GM19438 (cell line): Measurements from ENCODE around the gene NME4.

Source experiments
- ATAC-seq: cut with Tn5 transposase; IDR thresholded peaks from one replicate; pipeline ENCODE4 v1.9.1; 2021; ENCODE audit warnings: low read depth; ENCODE audit not compliant: unreplicated experiment

NME4 gene

DNA sequence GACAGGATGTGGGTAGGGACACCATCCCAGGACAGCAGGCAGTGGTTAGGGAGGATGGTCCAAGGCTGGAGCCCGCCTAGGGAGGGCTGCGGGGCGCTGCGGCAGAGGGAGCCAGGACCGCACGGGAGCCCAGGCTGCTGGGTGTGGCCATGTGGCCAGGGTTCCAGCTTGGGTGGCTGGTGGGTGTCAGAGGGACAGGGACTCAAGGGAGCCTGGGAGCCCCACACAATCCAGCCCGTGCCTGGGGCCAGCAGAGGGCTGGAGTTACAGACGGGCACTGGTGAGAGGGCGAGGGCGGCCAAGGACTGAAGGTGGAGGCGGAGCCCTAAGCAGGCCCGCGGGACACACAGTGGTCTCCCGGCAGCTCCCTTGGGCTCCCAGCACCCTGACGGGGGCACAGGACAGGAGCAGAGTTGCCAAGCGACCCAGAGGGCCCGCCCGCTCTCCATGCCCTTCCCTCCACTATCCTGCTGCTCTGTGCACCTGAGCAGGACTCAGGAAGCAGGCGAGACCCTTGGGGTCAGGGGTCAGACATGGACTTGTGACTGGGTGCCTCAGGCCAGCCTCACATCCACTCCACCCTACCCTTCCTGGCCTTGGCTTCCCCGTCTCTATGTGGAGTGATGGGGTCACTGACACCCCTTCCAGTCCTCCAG is 33.8 kb upstream of the NME4 start:
- no peak for ATAC-seq

DNA sequence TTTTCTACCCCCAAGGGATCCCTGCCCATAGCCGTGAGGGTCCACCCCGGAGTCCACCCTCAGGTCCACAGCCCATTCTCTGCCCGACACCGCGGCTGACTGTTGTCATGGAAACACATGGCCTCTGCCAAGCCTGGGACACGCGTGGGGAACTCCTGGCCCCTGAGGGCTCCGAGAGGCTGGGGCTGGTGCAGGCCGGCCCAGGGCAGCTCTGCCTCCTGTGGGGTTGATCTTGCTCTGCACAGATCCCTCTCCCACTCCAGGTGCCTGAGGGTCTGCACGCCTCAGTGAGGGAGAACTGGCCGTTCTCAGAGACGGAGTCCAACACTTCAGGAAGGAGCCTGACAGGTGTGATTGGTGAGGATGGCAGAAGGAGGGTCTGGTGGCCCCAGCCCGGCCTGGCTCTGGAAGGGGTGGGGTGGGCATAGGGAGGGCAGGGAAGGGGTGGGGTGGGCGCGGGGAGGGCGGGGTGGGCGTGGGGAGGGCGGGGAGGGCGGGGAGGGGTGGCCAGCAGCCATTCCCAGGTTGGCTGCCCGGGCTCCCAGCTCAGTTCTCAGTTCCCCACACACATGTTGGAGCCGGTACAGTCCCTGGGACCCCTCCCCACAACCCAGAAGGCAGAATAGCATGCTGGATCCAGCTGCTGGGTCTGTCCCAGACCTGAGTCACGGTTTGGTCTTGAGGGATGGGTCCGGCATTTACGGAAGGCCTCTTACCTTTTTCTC is 33.1 kb upstream of the NME4 start:
- ATAC-seq: no peak

- ATAC-seq: no peak
These were observed 32.2 kb upstream of the NME4 start for GRCh38 chr16:364595-365491.

DNA sequence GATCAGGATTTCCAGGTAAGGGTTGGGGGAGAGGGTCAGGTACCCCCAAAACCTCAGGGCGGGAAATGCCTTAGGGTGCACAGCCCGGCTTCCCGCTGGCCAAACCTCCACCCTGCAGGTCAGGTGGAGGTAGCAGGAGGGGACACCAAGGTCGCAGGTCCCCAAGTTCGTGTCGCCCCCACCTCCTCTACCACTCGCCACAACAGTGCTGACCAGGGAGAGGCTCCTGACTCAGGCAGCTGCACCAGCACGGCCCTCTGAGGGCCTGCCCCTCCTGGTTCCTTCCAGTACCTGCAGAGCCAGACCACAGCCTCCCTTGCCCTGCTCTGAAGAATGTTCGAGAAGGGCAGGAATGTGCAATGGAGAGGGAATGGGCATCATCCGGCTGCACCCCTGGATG is 30.5 kb upstream of the NME4 start:
- ATAC-seq: no peak

GRCh38 chr16:367333-367903 is 29.6 kb upstream of the NME4 start:
- no peak for ATAC-seq

GRCh38 chr16:368388-369158 is 28.4 kb upstream of the NME4 start:
- ATAC-seq: no peak

GRCh38 chr16:369275-369865 is 27.6 kb upstream of the NME4 start:
- no peak for ATAC-seq

GRCh38 chr16:369866-370436 is 27.0 kb upstream of the NME4 start:
- ATAC-seq: no peak

GRCh38 chr16:370443-370842 is 26.6 kb upstream of the NME4 start, which contains the start of gene MRPL28:
TSS of gene MRPL28 (minus strand) at chr16:370538. CDS start at chr16:370218, 320 bp downstream.
- peak; percentile 67 for ATAC-seq

DNA sequence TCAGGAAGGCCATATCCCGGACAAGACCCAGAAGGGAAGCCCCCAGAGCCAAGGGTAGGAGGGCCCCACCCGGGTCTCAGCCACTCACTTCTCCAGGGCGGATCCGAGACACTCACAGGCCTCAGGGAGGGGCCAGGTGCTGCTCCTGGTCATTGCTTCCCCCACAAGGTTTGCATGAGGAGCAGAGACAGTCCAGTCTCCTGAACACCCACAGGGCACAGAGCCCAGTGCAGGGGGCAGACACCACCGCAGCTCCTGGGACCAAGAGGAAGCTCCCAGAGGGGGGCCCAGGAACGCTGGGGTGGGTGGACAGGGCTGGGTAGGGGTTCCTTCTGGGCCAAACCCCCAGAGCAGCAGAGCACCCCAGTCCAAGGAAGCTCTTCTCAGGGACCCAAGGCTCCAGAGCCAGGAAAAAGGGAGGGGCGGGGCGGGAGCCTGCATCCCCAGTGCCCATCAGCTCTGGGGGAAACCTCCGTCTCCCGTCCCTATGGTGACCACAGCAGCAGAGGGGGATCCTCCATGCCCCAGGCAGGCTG is 26.0 kb upstream of the NME4 start:
- ATAC-seq: no peak

DNA sequence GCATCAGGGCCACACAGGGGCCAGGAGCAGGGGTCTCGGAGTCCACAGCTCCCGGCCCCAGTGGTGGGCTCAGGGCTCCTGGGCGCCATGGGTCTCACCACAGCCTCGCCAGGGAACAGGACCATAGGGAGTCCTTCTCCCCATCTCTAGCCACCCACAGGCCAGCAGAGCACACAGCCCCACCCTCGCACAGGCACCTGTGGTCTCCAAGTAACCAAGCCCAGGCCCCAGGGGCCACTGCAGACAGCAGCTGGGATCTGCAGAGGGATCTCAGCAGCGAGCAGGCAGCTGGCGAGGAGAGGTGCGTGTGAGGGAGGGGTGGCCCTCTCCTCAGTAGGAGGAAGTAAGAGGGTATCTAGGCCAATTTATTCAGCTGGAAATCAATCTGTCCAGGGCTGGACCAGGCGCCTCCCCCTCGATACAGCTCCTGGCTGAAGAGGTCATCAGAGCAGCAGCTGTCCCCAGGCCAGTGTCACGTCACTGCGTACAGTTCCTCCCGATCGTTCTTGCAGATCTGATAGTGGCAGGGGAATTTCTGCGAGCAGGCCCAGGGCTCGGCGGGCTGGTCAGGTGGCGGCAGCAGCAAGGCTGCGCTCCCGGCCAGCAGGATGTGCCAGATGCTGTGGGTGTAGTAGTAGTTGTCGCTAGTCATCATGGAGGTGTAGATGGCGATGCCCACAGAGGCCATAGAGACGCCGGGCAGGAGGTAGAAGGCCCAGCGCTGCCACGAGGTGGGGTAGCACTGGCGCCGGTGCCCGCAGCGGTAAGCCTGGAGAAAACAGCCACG is 25.3 kb upstream of the NME4 start:
- ATAC-seq: no peak

- no peak for ATAC-seq
These were observed 24.6 kb upstream of the NME4 start for GRCh38 chr16:372302-372983.

DNA sequence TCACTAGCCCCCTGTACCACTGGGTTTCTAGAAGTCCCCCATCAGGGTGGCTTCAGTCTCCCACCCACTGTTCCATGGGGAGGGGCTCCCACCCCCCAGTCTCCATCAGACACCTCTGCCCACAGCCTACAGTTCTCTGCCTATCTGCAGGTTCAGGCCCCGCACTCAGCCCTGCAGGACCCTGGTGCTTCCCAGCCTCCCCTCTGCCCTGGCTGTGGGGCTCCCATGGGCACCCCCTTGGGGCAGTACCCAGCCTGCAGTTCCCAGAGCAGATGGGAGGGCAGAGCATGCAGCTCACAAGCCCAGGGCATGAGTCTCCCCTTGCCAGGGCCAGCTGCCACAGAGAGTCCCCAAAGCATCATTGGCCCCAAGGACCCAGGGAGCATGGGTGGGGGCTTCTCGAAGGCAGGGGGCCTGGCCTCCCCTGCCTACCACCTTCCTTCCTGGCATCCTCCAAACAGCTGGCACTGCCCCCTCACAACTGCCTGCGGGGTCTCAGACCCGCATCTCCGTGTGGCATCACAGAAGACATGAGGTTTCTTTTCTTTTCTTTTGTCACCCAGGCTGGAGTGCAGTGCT is 23.9 kb upstream of the NME4 start:
- ATAC-seq: no peak

GRCh38 chr16:373848-374615 is 23.0 kb upstream of the NME4 start:
- ATAC-seq: no peak

DNA sequence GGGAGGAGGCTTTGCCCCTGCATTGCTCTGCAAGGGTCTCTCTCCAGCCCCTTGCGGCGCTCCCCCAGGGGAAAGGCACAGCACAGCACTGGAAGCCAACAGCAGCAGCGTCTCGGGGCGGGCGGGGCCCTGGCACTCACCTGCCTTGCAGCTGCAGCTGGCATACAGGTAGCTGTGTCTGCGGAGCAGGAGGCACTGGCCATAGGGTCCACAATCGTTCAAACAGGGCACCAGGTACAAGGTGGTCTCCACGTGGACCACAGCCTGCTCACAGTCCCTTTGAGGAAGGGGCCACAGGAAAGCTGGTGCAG is 22.4 kb upstream of the NME4 start:
- ATAC-seq: no peak

DNA sequence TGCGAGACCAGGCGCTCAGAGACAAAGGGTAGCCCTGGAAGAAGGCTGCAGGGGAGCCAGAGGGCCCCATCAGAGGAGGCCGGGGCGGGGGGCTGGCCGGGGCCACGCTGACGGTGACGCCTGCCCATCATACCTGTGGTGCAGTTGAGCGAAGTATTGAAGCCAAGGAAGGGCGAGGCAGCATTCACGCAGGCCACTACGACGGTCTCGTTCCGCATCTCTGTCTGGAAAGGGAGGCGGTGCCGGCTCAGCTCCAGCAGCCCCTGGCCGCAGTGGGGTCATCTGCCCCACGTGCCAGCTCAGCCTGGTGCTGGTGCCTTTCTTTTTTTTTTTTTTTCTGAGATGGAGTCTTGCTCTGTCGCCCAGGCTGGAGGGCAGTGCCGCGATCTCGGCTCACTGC is 21.8 kb upstream of the NME4 start:
- no peak for ATAC-seq
